GM10248 (cell line): ENCODE results near the gene OR56B4.
"Not testable (repeated sequence)": the region's sequence is repeated elsewhere in the genome, so short reads cannot be mapped to it uniquely, and the experiment has no call there.

ENCODE experiments used
- CTCF ChIA-PET: fragments of 300-600 bp; sonication (Branson Sonifier 250); formaldehyde crosslinking; extraction: SDS; loops from one replicate; lab custom pipeline; 2021; ENCODE audit warnings: antibody characterized with exemption; lab: Yijun Ruan, JAX
- POLR2A ChIA-PET: fragments of 350-650 bp; sonication (Branson Sonifier 250); formaldehyde crosslinking; extraction: SDS; loops from one replicate; lab custom pipeline; 2020; ENCODE audit warnings: antibody characterized with exemption; lab: Yijun Ruan, JAX
- DNase-seq: peaks from one replicate; pipeline ENCODE4 v3.0.0; 2012; ENCODE audit errors: extremely low spot score
- CTCF ChIP-seq: IDR thresholded peaks from 2 replicates; pipeline ENCODE4 v1.5.1; 2012; ENCODE audit warnings: mild to moderate bottlenecking, low read depth; ENCODE audit errors: extremely low read depth, missing control alignments, control extremely low read depth

Gene OR56B4

DNA sequence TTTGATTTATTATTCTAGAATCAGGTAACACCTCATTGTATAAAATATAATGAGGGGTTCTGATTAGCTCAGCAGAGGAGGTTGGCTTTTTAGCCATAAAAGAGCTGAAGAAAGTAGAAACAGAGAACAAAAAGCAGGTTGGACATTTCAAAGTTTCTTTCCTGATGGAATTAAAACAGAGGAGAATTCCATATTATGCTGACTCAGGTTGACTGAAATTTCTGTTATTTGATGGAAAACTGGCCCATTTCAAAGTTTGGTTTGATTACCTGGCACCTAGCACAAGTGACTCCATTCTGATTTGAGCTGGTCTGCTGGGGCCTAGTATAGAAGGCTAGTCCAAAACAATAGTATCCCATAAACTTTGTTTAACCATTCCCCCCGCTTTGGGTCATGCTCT lies 24.9 kb downstream of the OR56B4 start:
- TF ChIP-seq CTCF = no peak
- ChIA-PET POLR2A (no interaction called here), CTCF (no interaction called here)
- no peak for DNase-seq

GRCh38 chr11:6135936-6136335 lies 28.5 kb downstream of the OR56B4 start:
- CTCF ChIA-PET, DNase-seq, POLR2A ChIA-PET: not testable (repeated sequence)

DNA sequence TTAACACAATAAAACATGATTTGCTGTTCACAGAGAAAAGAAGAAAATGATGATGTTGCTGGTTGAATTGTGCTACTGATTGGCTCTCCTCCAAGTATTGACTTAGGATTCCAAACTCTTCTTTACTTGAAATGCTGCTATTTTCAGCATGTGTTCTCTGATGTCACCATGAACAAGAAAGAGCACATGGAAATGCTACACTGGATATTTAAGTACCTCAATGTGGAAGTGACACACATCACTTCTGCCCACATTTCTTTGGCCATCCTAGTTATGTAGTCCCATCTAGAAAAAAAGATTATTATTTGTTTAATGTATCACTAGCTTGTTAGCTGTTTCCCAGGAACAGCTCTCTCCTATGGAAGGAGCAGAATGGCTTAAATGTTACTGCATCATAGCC lies 35.5 kb downstream of the OR56B4 start:
- no peak for TF ChIP-seq CTCF
- CTCF ChIA-PET = interaction anchor here (1.6 kb wide), 1 partner anchor 10 kb away, joined by 5 read pairs; no protein-coding TSS in a partner anchor
- DNase-seq = no peak
- POLR2A ChIA-PET = no interaction called here

GRCh38 chr11:6143737-6144136 lies 36.3 kb downstream of the OR56B4 start:
- POLR2A ChIA-PET, CTCF ChIA-PET, DNase-seq: not testable (repeated sequence)

- ChIA-PET CTCF (interaction anchor here (1.3 kb wide), 1 partner anchor 23 kb away, joined by 3 read pairs; no protein-coding TSS in a partner anchor), POLR2A (no interaction called here)
- DNase-seq = no peak
- no peak for TF ChIP-seq CTCF
Observed at GRCh38 chr11:6151117-6151516, 43.6 kb downstream of the OR56B4 start.

GRCh38 chr11:6152126-6152525 lies 44.6 kb downstream of the OR56B4 start:
- ChIA-PET POLR2A (no interaction called here), CTCF (no interaction called here)
- no peak for DNase-seq
- no peak for TF ChIP-seq CTCF

- POLR2A ChIA-PET = no interaction called here
- no peak for TF ChIP-seq CTCF
- CTCF ChIA-PET = interaction anchor here (1.1 to 2.0 kb wide), 3 partner anchors 9 to 58 kb away, joined by 3 to 7 read pairs (median 3); no protein-coding TSS in a partner anchor
- no peak for DNase-seq
Observed at GRCh38 chr11:6156628-6157359, 49.3 kb downstream of the OR56B4 start.
